ENCODE measurements around the gene INSL6.

DNA sequence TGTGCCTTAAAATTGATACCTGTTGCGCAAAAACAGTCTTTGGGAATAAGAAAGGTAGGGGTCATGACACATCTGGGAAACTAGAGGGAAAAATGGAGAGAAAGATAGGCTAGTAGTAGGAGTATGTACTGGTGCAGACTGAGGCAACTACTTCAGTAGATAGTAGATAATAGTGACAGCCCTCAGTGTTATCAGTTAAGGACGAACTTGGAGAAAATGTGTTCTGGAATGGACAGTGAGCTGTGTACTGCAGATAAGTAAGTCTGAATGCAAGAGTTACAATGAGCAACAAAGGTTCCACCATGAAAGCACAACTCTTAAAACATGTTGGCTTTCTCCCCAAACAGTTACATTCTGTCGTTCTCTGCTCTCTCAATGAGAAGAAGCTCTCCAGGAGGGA is 6.5 kb upstream of the INSL6 start:
- TF ChIP-seq, protein P1, sequence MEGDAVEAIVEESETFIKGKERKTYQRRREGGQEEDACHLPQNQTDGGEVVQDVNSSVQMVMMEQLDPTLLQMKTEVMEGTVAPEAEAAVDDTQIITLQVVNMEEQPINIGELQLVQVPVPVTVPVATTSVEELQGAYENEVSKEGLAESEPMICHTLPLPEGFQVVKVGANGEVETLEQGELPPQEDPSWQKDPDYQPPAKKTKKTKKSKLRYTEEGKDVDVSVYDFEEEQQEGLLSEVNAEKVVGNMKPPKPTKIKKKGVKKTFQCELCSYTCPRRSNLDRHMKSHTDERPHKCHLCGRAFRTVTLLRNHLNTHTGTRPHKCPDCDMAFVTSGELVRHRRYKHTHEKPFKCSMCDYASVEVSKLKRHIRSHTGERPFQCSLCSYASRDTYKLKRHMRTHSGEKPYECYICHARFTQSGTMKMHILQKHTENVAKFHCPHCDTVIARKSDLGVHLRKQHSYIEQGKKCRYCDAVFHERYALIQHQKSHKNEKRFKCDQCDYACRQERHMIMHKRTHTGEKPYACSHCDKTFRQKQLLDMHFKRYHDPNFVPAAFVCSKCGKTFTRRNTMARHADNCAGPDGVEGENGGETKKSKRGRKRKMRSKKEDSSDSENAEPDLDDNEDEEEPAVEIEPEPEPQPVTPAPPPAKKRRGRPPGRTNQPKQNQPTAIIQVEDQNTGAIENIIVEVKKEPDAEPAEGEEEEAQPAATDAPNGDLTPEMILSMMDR (IDR thresholded peaks at IDR 0.05; ENCODE audit: insufficient read depth, low read length), result no peak
- no peak for TF ChIP-seq POLR2AphosphoS5 (IDR thresholded peaks at IDR 0.05; ENCODE audit: low read depth)
- TF ChIP-seq SPI1 (IDR thresholded peaks at IDR 0.05; ENCODE audit: borderline replicate concordance, low read depth), result no peak
